Neural cell (in vitro differentiated cells): ENCODE results near the gene MS4A2. TPM values are rescaled to one million over a fixed set of nuclear protein-coding genes. Genes with fewer than 3 reads are reported as not detected.

Experiments
- H2AFZ ChIP-seq: fragments of 200-600, 300-800 bp; sonication (generic), shearing (Covaris generic); 2 replicates; pipeline ENCODE4 v1.6.0; 2014; ENCODE audit warnings: low read depth, mild to moderate bottlenecking, antibody characterized with exemption, low read length, moderate library complexity
- H3F3A ChIP-seq: fragments of 200-600 bp; shearing (Covaris generic); 2 replicates; pipeline ENCODE4 v1.6.1; 2016; ENCODE audit warnings: mild to moderate bottlenecking, moderate library complexity, mixed read lengths, antibody characterized with exemption, low read length; ENCODE audit not compliant: insufficient read depth, poor library complexity, severe bottlenecking
- H3K27ac ChIP-seq: fragments of 200-600, 300-800 bp; sonication (generic), shearing (Covaris generic); 2 replicates; pipeline ENCODE4 v1.5.1; 2014; ENCODE audit warnings: mild to moderate bottlenecking, low read length, moderate library complexity
- H3K27me3 ChIP-seq: fragments of 300-800, 200-600 bp; sonication (generic), shearing (Covaris generic); 2 replicates; pipeline ENCODE4 v1.6.0; 2014; ENCODE audit warnings: mild to moderate bottlenecking, low read depth, low read length, moderate library complexity; ENCODE audit not compliant: insufficient read depth
- H3K36me3 ChIP-seq: fragments of 300-800, 200-600 bp; sonication (generic), shearing (Covaris generic); 2 replicates; pipeline ENCODE4 v1.5.1; 2014; ENCODE audit warnings: mild to moderate bottlenecking, antibody characterized with exemption, low read length, moderate library complexity; ENCODE audit not compliant: insufficient read depth
- H3K4me2 ChIP-seq: fragments of 300-800, 200-600 bp; sonication (generic), shearing (Covaris generic); 2 replicates; pipeline ENCODE4 v1.6.0; 2014; ENCODE audit warnings: mild to moderate bottlenecking, low read length
- H3K4me3 ChIP-seq: fragments of 300-800, 200-600 bp; sonication (generic), shearing (Covaris generic); 2 replicates; pipeline ENCODE4 v1.5.1; 2014; ENCODE audit warnings: mild to moderate bottlenecking, low read length, moderate library complexity
- H3K79me2 ChIP-seq: fragments of 200-600 bp; shearing (Covaris generic); replicated peaks from 2 replicates; pipeline ENCODE4 v1.6.0; 2014; ENCODE audit warnings: mild to moderate bottlenecking, low read length, moderate library complexity; ENCODE audit not compliant: insufficient read depth
- H3K9ac ChIP-seq: fragments of 300-800, 200-600 bp; sonication (generic), shearing (Covaris generic); 2 replicates; pipeline ENCODE4 v1.6.1; 2016; ENCODE audit warnings: mild to moderate bottlenecking, low read length, mixed read lengths
- H3K9me2 ChIP-seq: fragments of 200-600 bp; shearing (Covaris generic); 2 replicates; pipeline ENCODE4 v1.6.1; 2016; ENCODE audit warnings: mild to moderate bottlenecking, low read length, mixed read lengths; ENCODE audit not compliant: insufficient read depth
- H3K9me3 ChIP-seq: fragments of 200-600, 300-800 bp; sonication (generic), shearing (Covaris generic); 2 replicates; pipeline ENCODE4 v1.6.1; 2016; ENCODE audit warnings: mild to moderate bottlenecking, mixed run types, low read length, moderate library complexity, mixed read lengths
- H4K20me1 ChIP-seq: fragments of 200-600 bp; shearing (Covaris generic); 2 replicates; pipeline ENCODE4 v1.6.1; 2016; ENCODE audit warnings: mild to moderate bottlenecking, mixed run types; ENCODE audit not compliant: insufficient read depth
- CTCF ChIP-seq: fragments of 450-650 bp; IDR thresholded peaks from 2 replicates; pipeline ENCODE4 v1.5.1; 2014; ENCODE audit warnings: antibody characterized with exemption, mild to moderate bottlenecking, moderate library complexity; ENCODE audit not compliant: poor library complexity, severe bottlenecking
- EP300 ChIP-seq: fragments of 450-650 bp; conservative IDR thresholded peaks from 2 replicates; pipeline ENCODE4 v1.6.1; 2014; ENCODE audit warnings: antibody characterized with exemption, mild to moderate bottlenecking, moderate library complexity; ENCODE audit not compliant: poor library complexity, severe bottlenecking
- EZH2 ChIP-seq: fragments of 200-600, 300-800 bp; shearing (Covaris generic), sonication (generic); IDR thresholded peaks from 2 replicates; pipeline ENCODE4 v1.6.1; 2014; ENCODE audit warnings: antibody characterized with exemption, low read length, borderline replicate concordance, mild to moderate bottlenecking; ENCODE audit not compliant: insufficient read depth, poor library complexity, severe bottlenecking
- MXI1 ChIP-seq: fragments of 450-650 bp; conservative IDR thresholded peaks from 2 replicates; pipeline ENCODE4 v1.6.1; 2014; ENCODE audit warnings: antibody characterized with exemption, mild to moderate bottlenecking; ENCODE audit not compliant: poor library complexity, severe bottlenecking
- POLR2AphosphoS5 ChIP-seq: IDR thresholded peaks from 2 replicates; pipeline ENCODE4 v1.6.1; 2012
- RAD21 ChIP-seq: fragments of 450-650 bp; conservative IDR thresholded peaks from 2 replicates; pipeline ENCODE4 v1.6.1; 2014; ENCODE audit warnings: antibody characterized with exemption, mild to moderate bottlenecking, moderate library complexity
- REST ChIP-seq: IDR thresholded peaks from 2 replicates; pipeline ENCODE4 v1.6.1; 2012; ENCODE audit warnings: borderline replicate concordance
- SMC3 ChIP-seq: fragments of 450-650 bp; conservative IDR thresholded peaks from 2 replicates; pipeline ENCODE4 v1.6.1; 2014; ENCODE audit warnings: antibody characterized with exemption, mild to moderate bottlenecking, moderate library complexity; ENCODE audit not compliant: poor library complexity
- TAF1 ChIP-seq: IDR thresholded peaks from 2 replicates; pipeline ENCODE4 v1.6.1; 2012; ENCODE audit warnings: low read depth
- polyA plus RNA-seq: library from polyadenylated mRNA; depleted of rRNA; stranded (reverse); fragments of >200 nt; gene quantifications from 2 replicates; pipeline ENCODE4 v1.2.3, GENCODE V29; 2014

Gene MS4A2
- polyA plus RNA-seq, 1 donor from 2014 or later, result not detected

- no peaks in the 10 kb centered on the region for H4K20me1 ChIP-seq
- no peak for TF ChIP-seq POLR2AphosphoS5
- no peak for TF ChIP-seq TAF1
- no peak for TF ChIP-seq EZH2
- TF ChIP-seq MXI1, result no peak
- no peak for TF ChIP-seq CTCF
- TF ChIP-seq REST, result no peak
- TF ChIP-seq RAD21, result no peak
- TF ChIP-seq EP300, result no peak
- no peak for TF ChIP-seq SMC3
- H3K9ac ChIP-seq, result no peak overlapping the region
- no peaks in the 10 kb centered on the region for H3K36me3 ChIP-seq
- H3K4me2 ChIP-seq, result no peak overlapping the region
- H3K27ac ChIP-seq, result no peak overlapping the region
- no peaks in the 10 kb centered on the region for H3K79me2 ChIP-seq
- no peak overlapping the region for H2AFZ ChIP-seq
- no peaks in the 10 kb centered on the region for H3F3A ChIP-seq
- H3K9me2 ChIP-seq, result no peaks in the 10 kb centered on the region
- no peaks in the 10 kb centered on the region for H3K27me3 ChIP-seq
- no peak overlapping the region for H3K4me3 ChIP-seq
- H3K9me3 ChIP-seq, result no peaks in the 10 kb centered on the region
Measured at GRCh38 chr11:60097189-60097588, 8.7 kb downstream of the MS4A2 start.

GRCh38 chr11:60098508-60098907 lies 10.0 kb downstream of the MS4A2 start:
- H3K79me2 ChIP-seq, result no peaks in the 10 kb centered on the region
- no peaks in the 10 kb centered on the region for H3K27me3 ChIP-seq
- no peak overlapping the region for H3K4me3 ChIP-seq
- H2AFZ ChIP-seq, result no peak overlapping the region
- H3K9ac ChIP-seq, result no peak overlapping the region
- H3K9me2 ChIP-seq, result no peaks in the 10 kb centered on the region
- no peaks in the 10 kb centered on the region for H3K36me3 ChIP-seq
- TF ChIP-seq EP300, result no peak
- TF ChIP-seq SMC3, result no peak
- no peak for TF ChIP-seq EZH2
- TF ChIP-seq REST, result no peak
- no peak for TF ChIP-seq POLR2AphosphoS5
- no peak for TF ChIP-seq CTCF
- no peak for TF ChIP-seq TAF1
- no peak for TF ChIP-seq RAD21
- no peak for TF ChIP-seq MXI1
- H3K4me2 ChIP-seq, result no peak overlapping the region
- H3K9me3 ChIP-seq, result no peaks in the 10 kb centered on the region
- H4K20me1 ChIP-seq, result no peaks in the 10 kb centered on the region
- no peak overlapping the region for H3K27ac ChIP-seq
- H3F3A ChIP-seq, result no peaks in the 10 kb centered on the region
